DMS153 (cell line): ENCODE results near the gene CCPG1.

Source experiments
- DNase-seq: peaks from one replicate; lab custom pipeline; 2025; lab: John Stamatoyannopoulos, UW

Gene CCPG1

DNA sequence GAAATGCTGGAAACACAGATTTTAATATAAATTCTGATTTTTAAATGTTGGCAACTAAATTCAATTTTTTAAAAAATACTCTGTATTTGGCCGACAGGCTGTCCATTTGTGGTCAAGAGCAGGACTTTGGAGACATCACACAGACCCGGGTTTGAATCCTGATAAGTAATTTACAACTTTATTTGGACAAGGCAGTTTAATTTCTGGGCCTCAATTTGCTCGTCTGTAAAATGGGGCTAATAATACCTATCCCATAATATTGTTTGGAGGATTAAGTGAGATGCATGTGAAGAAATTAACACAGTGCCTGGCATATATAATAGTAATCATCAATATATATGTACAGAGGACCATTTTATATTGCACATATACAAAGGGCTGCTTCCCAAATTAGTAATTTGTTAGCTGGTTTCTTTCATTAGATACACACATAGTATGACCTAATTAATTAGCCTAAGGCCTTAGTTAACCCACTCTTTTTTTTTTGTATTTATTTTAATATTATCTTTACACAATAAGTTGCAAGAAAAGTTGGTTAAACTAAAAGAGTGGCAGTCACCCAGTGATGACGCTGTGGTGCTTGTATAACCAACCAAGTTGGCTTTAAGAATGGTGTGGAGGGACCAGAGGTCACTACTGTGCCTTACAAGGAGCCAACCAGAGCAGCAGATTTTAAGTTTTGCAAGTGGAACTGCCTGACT is 88.5 kb downstream of the CCPG1 start:
- no peak for DNase-seq

- DNase-seq: peak; percentile 34
Observed at GRCh38 chr15:55318588-55319494, 89.3 kb downstream of the CCPG1 start, which contains the start of the genes PIGB and PIGBOS1. TSS of gene PIGB (plus strand) at chr15:55319222. CDS start at chr15:55319251, 29 bp downstream. TSS of gene PIGBOS1 (minus strand) at chr15:55319123. CDS start at chr15:55317792, 1,331 bp downstream.
